KMS-11 (cell line): ENCODE data around the gene LRP6.

ENCODE experiments used
- H2AFZ ChIP-seq: fragments of 200-600 bp; sonication (generic); 2 replicates; pipeline ENCODE4 v1.6.1; 2016; ENCODE audit warnings: antibody characterized with exemption, mixed run types, low read depth
- H3K27ac ChIP-seq: fragments of 200-600 bp; sonication (generic); 2 replicates; pipeline ENCODE4 v1.6.1; 2016; ENCODE audit warnings: mild to moderate bottlenecking, mixed run types
- H3K27me3 ChIP-seq: fragments of 200-600 bp; sonication (generic); 2 replicates; pipeline ENCODE4 v1.6.1; 2017; ENCODE audit warnings: mild to moderate bottlenecking, low read depth, mixed run types, moderate library complexity; ENCODE audit not compliant: insufficient read depth
- H3K36me3 ChIP-seq: fragments of 200-600 bp; sonication (generic); 2 replicates; pipeline ENCODE4 v1.6.1; 2017; ENCODE audit warnings: mild to moderate bottlenecking, mixed run types; ENCODE audit not compliant: insufficient read depth
- H3K4me1 ChIP-seq: fragments of 200-600 bp; sonication (generic); 2 replicates; pipeline ENCODE4 v1.6.1; 2016; ENCODE audit warnings: mild to moderate bottlenecking, low read depth, mixed run types; ENCODE audit not compliant: poor library complexity, severe bottlenecking
- H3K4me2 ChIP-seq: fragments of 200-600 bp; sonication (generic); 2 replicates; pipeline ENCODE4 v1.7.0; 2016; ENCODE audit warnings: mild to moderate bottlenecking, mixed run types
- H3K4me3 ChIP-seq: fragments of 200-600 bp; sonication (generic); IDR thresholded peaks from 2 replicates; pipeline ENCODE4 v1.6.1; 2017; ENCODE audit warnings: low read depth, low read length, mixed read lengths; ENCODE audit not compliant: insufficient read depth
- H3K79me2 ChIP-seq: fragments of 200-600 bp; sonication (generic); 2 replicates; pipeline ENCODE4 v1.6.1; 2016; ENCODE audit warnings: low read depth, mixed run types; ENCODE audit not compliant: insufficient read depth
- H3K9ac ChIP-seq: fragments of 200-600 bp; sonication (generic); 2 replicates; pipeline ENCODE4 v1.6.1; 2016; ENCODE audit warnings: mild to moderate bottlenecking, mixed run types
- H4K20me1 ChIP-seq: fragments of 200-600 bp; sonication (generic); 2 replicates; pipeline ENCODE4 v1.6.1; 2016; ENCODE audit warnings: mild to moderate bottlenecking, mixed run types; ENCODE audit not compliant: insufficient read depth
- CTCF ChIP-seq: fragments of 200-600 bp; sonication (generic); conservative IDR thresholded peaks from 2 replicates; pipeline ENCODE4 v1.6.1; 2017; ENCODE audit warnings: low read depth, mild to moderate bottlenecking, antibody characterized with exemption, low read length, moderate library complexity, mixed read lengths

Gene LRP6

DNA sequence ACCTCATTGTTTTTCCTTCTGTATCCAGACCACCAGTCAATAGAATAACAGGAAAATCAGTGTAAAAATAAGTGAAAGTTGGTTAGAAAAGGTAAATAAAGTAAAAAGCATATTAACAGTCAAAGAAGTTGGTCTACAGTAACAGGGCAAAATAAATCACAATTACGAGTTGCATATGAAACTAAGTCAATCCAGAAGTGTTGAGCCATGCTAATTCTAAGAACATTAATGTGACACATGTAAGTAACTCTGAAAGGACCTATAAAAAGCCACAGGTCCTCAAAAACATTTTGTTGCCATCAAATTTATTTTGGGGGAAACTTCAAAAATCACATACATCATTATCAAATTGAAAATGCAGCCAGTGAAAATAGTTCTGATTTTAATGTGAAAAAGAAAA, 56.4 kb downstream of the LRP6 start:
- Histone ChIP-seq H3K79me2 (no peaks in the 10 kb centered on the region), H3K9ac (no peak overlapping the region), H3K4me3 (no peak overlapping the region), H4K20me1 (no peaks in the 10 kb centered on the region), H2AFZ (no peak overlapping the region), H3K27ac (no peak overlapping the region; the same call in 1 of the 2 replicates), H3K4me1 (peaks cover 35% of the 10 kb centered on the region), H3K36me3 (no peaks in the 10 kb centered on the region), H3K27me3 (no peaks in the 10 kb centered on the region), H3K4me2 (peak overlapping the region; percentile 41)
- no peak for TF ChIP-seq CTCF

DNA sequence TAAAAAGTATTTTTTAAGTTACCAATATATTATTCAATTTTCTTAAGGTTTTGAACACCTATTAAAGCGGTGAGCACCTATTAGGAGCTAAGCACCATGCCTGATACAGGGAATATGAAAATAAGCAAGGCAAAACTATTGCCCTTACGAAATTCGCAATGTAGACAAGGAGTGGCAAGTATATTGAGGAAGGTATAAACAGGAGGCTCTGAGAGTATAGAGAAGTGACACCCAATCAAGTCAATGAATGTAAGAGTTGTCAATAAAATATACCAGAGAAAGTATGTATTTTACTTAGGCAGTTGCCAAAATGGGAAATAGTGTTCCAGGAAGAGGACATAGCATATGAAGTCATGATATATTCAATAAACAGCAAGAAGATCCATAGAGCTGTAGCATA, 57.2 kb downstream of the LRP6 start:
- no peak overlapping the region for H3K4me3 ChIP-seq
- no peak overlapping the region for H3K9ac ChIP-seq
- no peaks in the 10 kb centered on the region for H3K27me3 ChIP-seq
- H3K4me1 ChIP-seq = peaks cover 27% of the 10 kb centered on the region
- H2AFZ ChIP-seq = no peak overlapping the region
- H3K79me2 ChIP-seq = no peaks in the 10 kb centered on the region
- TF ChIP-seq CTCF = no peak
- no peak overlapping the region for H3K27ac ChIP-seq
- H4K20me1 ChIP-seq = no peaks in the 10 kb centered on the region
- no peaks in the 10 kb centered on the region for H3K36me3 ChIP-seq
- H3K4me2 ChIP-seq = no peak overlapping the region

- Histone ChIP-seq H3K4me3 (no peak overlapping the region), H3K79me2 (no peaks in the 10 kb centered on the region), H3K27me3 (no peaks in the 10 kb centered on the region), H4K20me1 (no peaks in the 10 kb centered on the region), H2AFZ (no peak overlapping the region), H3K4me2 (no peak overlapping the region), H3K36me3 (no peaks in the 10 kb centered on the region), H3K27ac (no peak overlapping the region), H3K4me1 (peaks cover 23% of the 10 kb centered on the region), H3K9ac (no peak overlapping the region)
- TF ChIP-seq CTCF = no peak
Observed at GRCh38 chr12:12209043-12209442, 57.8 kb downstream of the LRP6 start.

GRCh38 chr12:12207746-12208145, 59.1 kb downstream of the LRP6 start:
- Histone ChIP-seq H3K36me3 (no peaks in the 10 kb centered on the region), H3K4me1 (peaks cover 23% of the 10 kb centered on the region), H2AFZ (no peak overlapping the region), H3K4me3 (no peak overlapping the region), H3K4me2 (no peak overlapping the region), H3K9ac (no peak overlapping the region), H3K27ac (no peak overlapping the region), H4K20me1 (no peaks in the 10 kb centered on the region), H3K27me3 (no peaks in the 10 kb centered on the region), H3K79me2 (no peaks in the 10 kb centered on the region)
- TF ChIP-seq CTCF = no peak
